ENCODE results near the gene RFXAP. TPM values are rescaled to one million over a fixed set of nuclear protein-coding genes. Genes with fewer than 3 reads are reported as not detected.
"Not testable (repeated sequence)": the region's sequence is repeated elsewhere in the genome, so short reads cannot be mapped to it uniquely, and the experiment has no call there.

Gene RFXAP
- total and polyA plus RNA-seq, 4 donors = 0.60 to 3.4 (median 1.8) TPM

DNA sequence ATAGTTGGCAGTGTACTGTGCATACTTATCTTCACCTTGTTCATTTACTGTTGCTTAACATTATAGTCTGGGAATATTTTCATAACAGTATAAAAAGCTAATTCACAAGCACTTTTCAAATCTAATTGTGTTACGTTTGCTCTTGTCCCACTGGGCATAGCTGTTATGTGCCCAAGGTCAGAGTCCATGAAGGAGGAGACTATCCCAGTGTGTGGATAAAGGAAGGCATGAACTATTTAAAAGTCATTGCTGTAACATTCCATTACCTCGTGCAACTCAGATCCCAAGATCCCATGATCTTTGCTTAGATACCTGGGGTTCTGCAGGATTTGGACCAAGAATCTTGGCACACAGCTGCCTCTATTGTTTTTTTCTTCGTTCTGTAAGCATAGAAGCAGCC lies 35.1 kb upstream of the RFXAP start:
- Histone ChIP-seq H3K4me3 (ENCODE audit: low read depth in 1 of 3, low read length in 3 of 3) (no peak overlapping the region), H3K36me3 (ENCODE audit: control insufficient read depth in 4 of 4, insufficient read depth in 3 of 4, low read depth in 1 of 4, low read length in 3 of 4) (no peaks in the 10 kb centered on the region), H3K4me1 (ENCODE audit: control insufficient read depth in 4 of 4, insufficient read depth in 4 of 4, low read length in 3 of 4) (peaks cover 0 to 3% (median 0%) of the 10 kb centered on the region in 4 donors), H3K27me3 (ENCODE audit: control insufficient read depth in 4 of 4, insufficient read depth in 4 of 4, low read length in 3 of 4) (no peaks in the 10 kb centered on the region), H3K27ac (ENCODE audit: low read depth in 1 of 2, low read length in 2 of 2) (no peak overlapping the region), H3K9ac (ENCODE audit: low read depth in 1 of 2, low read length in 2 of 2) (no peak overlapping the region), H3K9me3 (ENCODE audit: control insufficient read depth in 4 of 4, low read length in 3 of 4) (no peaks in the 10 kb centered on the region)
- no peak for DNase-seq (ENCODE audit: low spot score)
- WGBS = 44% methylated on average over 3 of the region's 3 CpGs
- TF ChIP-seq HNF4G (IDR thresholded peaks at IDR 0.05) (no peak), HNF4A (conservative IDR thresholded peaks at IDR 0.05) (peak; percentile 44 to 53), FOXA2 (IDR thresholded peaks at IDR 0.05) (no peak)
- TF ChIP-seq, protein P1, sequence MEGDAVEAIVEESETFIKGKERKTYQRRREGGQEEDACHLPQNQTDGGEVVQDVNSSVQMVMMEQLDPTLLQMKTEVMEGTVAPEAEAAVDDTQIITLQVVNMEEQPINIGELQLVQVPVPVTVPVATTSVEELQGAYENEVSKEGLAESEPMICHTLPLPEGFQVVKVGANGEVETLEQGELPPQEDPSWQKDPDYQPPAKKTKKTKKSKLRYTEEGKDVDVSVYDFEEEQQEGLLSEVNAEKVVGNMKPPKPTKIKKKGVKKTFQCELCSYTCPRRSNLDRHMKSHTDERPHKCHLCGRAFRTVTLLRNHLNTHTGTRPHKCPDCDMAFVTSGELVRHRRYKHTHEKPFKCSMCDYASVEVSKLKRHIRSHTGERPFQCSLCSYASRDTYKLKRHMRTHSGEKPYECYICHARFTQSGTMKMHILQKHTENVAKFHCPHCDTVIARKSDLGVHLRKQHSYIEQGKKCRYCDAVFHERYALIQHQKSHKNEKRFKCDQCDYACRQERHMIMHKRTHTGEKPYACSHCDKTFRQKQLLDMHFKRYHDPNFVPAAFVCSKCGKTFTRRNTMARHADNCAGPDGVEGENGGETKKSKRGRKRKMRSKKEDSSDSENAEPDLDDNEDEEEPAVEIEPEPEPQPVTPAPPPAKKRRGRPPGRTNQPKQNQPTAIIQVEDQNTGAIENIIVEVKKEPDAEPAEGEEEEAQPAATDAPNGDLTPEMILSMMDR (IDR thresholded peaks at IDR 0.05; ENCODE audit: low read depth, low read length, missing input control) = no peak

DNA sequence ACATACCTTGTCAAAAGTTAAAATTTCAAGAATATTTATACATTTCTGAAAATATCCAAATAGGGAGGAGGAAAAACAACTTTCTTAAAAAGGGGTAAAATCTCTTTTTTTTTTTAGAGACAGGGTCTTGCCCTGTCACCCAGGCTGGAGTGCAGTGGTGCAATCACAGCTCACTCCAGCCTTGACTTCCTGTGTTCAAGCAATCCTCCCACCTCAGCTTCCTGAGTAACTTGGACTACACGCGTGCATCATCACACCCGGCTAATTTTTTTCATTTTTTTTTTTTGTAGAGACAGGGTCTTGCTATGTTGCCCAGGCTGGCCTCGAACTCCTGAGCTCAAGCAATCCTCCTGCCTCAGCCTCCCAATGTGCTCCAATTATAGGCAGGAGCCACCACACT lies 32.8 kb upstream of the RFXAP start:
- H3K9ac ChIP-seq (ENCODE audit: low read depth in 1 of 2, low read length in 2 of 2); H3K36me3 ChIP-seq (ENCODE audit: control insufficient read depth in 4 of 4, insufficient read depth in 3 of 4, low read depth in 1 of 4, low read length in 3 of 4); H3K9me3 ChIP-seq (ENCODE audit: control insufficient read depth in 4 of 4, low read length in 3 of 4); DNase-seq (ENCODE audit: low spot score); H3K27me3 ChIP-seq (ENCODE audit: control insufficient read depth in 4 of 4, insufficient read depth in 4 of 4, low read length in 3 of 4); H3K4me3 ChIP-seq (ENCODE audit: low read depth in 1 of 3, low read length in 3 of 3); H3K4me1 ChIP-seq (ENCODE audit: control insufficient read depth in 4 of 4, insufficient read depth in 4 of 4, low read length in 3 of 4); H3K27ac ChIP-seq (ENCODE audit: low read depth in 1 of 2, low read length in 2 of 2): not testable (repeated sequence)
- WGBS = 78% methylated on average over 4 of the region's 4 CpGs

DNA sequence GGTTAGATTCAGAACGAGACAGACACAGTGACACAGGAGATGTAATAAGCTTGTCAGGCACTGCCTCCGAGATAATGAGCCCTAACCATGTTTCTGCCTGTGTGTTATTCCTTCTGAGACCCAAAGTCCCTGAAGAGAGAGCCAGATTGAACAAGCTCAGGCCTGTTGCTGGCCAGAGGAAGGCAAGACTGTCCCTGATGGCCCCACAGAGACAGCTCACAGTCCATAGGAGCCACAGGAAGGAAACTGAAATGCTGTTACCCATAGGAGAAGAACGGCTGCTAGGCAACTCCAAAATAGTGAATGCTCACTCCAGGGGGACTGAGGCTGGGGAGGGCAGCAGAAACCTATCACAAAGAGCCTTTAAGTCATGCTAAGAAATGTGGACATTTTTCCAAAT lies 31.8 kb upstream of the RFXAP start:
- no peaks in the 10 kb centered on the region for H3K9me3 ChIP-seq (ENCODE audit: control insufficient read depth in 4 of 4, low read length in 3 of 4)
- H3K27me3 ChIP-seq (ENCODE audit: control insufficient read depth in 4 of 4, insufficient read depth in 4 of 4, low read length in 3 of 4) = no peaks in the 10 kb centered on the region
- H3K4me3 ChIP-seq (ENCODE audit: low read depth in 1 of 3, low read length in 3 of 3) = no peak overlapping the region
- H3K36me3 ChIP-seq (ENCODE audit: control insufficient read depth in 4 of 4, insufficient read depth in 3 of 4, low read depth in 1 of 4, low read length in 3 of 4) = no peaks in the 10 kb centered on the region
- H3K9ac ChIP-seq (ENCODE audit: low read depth in 1 of 2, low read length in 2 of 2) = no peak overlapping the region
- WGBS = 63% methylated on average over 3 of the region's 3 CpGs
- H3K27ac ChIP-seq (ENCODE audit: low read depth in 1 of 2, low read length in 2 of 2) = no peak overlapping the region
- H3K4me1 ChIP-seq (ENCODE audit: control insufficient read depth in 4 of 4, insufficient read depth in 4 of 4, low read length in 3 of 4) = peaks cover 0 to 3% (median 0%) of the 10 kb centered on the region in 4 donors
- no peak for TF ChIP-seq TAF1 (conservative IDR thresholded peaks at IDR 0.05)
- no peak for TF ChIP-seq ZBTB33 (IDR thresholded peaks at IDR 0.05)
- no peak for TF ChIP-seq NR2F2 (IDR thresholded peaks at IDR 0.05)
- no peak for TF ChIP-seq HNF4A (conservative IDR thresholded peaks at IDR 0.05)
- TF ChIP-seq SP1 (IDR thresholded peaks at IDR 0.05) = no peak
- TF ChIP-seq, protein P2, sequence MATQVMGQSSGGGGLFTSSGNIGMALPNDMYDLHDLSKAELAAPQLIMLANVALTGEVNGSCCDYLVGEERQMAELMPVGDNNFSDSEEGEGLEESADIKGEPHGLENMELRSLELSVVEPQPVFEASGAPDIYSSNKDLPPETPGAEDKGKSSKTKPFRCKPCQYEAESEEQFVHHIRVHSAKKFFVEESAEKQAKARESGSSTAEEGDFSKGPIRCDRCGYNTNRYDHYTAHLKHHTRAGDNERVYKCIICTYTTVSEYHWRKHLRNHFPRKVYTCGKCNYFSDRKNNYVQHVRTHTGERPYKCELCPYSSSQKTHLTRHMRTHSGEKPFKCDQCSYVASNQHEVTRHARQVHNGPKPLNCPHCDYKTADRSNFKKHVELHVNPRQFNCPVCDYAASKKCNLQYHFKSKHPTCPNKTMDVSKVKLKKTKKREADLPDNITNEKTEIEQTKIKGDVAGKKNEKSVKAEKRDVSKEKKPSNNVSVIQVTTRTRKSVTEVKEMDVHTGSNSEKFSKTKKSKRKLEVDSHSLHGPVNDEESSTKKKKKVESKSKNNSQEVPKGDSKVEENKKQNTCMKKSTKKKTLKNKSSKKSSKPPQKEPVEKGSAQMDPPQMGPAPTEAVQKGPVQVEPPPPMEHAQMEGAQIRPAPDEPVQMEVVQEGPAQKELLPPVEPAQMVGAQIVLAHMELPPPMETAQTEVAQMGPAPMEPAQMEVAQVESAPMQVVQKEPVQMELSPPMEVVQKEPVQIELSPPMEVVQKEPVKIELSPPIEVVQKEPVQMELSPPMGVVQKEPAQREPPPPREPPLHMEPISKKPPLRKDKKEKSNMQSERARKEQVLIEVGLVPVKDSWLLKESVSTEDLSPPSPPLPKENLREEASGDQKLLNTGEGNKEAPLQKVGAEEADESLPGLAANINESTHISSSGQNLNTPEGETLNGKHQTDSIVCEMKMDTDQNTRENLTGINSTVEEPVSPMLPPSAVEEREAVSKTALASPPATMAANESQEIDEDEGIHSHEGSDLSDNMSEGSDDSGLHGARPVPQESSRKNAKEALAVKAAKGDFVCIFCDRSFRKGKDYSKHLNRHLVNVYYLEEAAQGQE (IDR thresholded peaks at IDR 0.05) = no peak
- TF ChIP-seq FOXA1 (IDR thresholded peaks at IDR 0.05) = no peak
- TF ChIP-seq EGR1 (IDR thresholded peaks at IDR 0.05; ENCODE audit: low read depth in 2 of 2) = no peak
- TF ChIP-seq HNF4G (IDR thresholded peaks at IDR 0.05) = no peak
- TF ChIP-seq, protein P3, sequence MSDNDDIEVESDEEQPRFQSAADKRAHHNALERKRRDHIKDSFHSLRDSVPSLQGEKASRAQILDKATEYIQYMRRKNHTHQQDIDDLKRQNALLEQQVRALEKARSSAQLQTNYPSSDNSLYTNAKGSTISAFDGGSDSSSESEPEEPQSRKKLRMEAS (IDR thresholded peaks at IDR 0.05) = no peak
- no peak for TF ChIP-seq FOXA2 (IDR thresholded peaks at IDR 0.05)
- no peak for TF ChIP-seq ATF3 (IDR thresholded peaks at IDR 0.05)
- no peak for TF ChIP-seq JUND (IDR thresholded peaks at IDR 0.05)
- no peak for DNase-seq (ENCODE audit: low spot score)

Measured in liver (tissue), 9 donors.